Left renal pelvis (tissue), 4 donors: ENCODE measurements around the gene ZHX3. TPM values are rescaled to one million over a fixed set of nuclear protein-coding genes. Genes with fewer than 3 reads are reported as not detected.

Source experiments
- DNase-seq, 4 donors: peaks; one replicate each; pipeline ENCODE4 v3.0.0-alpha.2; 2013; ENCODE audit warnings: low read depth in 4 of 4, low spot score in 3 of 4
- polyA plus RNA-seq, 4 donors: library from polyadenylated mRNA; unstranded; fragments of 120-200 nt; gene quantifications; one replicate each; pipeline ENCODE4 v1.2.1, GENCODE V29; 2013; ENCODE audit not compliant: insufficient read length in 4 of 4

ZHX3 gene
- polyA plus RNA-seq, 4 donors = 14.1 to 24.8 (median 22.6) TPM

DNA sequence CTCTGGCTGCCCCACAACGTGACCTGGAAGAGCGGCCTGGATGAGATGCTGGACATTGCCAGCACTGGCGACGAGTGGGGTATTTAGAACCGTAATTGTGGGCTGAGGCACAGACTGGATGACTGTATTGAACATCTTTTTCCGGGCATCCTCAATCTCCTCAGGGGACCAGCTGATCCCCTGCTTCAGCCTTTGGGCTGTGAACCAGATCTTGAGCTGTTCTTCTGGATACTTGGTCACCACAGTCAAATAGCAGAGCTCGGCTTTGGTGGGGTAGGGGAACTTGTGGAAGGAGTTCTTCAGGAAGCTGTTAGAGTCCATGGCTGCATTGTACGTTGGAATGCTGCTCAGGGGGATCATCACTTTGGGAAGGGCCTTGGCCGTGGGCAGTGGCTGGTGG, 113.9 kb downstream of the ZHX3 start:
- DNase-seq = no peak

DNA sequence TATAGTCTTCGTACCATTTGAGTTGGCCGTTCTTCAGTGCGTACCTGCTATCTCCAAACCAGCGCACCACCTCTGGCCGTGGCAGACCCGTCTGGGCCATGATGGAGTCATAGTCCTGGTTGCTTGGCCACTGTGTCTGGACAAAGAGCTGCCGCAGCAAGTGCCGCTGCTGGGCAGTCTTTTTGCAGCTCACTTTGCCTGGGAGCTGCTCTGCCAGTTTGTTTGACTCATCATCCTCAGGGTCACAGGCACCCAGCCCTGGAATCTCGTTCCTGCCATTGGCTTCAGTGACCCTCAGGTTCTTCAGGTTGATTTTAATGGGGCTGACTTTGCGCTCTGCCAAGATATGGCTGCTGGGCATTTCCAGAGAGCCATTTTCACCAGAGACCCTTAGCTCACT, 115.1 kb downstream of the ZHX3 start:
- DNase-seq = no peak

DNA sequence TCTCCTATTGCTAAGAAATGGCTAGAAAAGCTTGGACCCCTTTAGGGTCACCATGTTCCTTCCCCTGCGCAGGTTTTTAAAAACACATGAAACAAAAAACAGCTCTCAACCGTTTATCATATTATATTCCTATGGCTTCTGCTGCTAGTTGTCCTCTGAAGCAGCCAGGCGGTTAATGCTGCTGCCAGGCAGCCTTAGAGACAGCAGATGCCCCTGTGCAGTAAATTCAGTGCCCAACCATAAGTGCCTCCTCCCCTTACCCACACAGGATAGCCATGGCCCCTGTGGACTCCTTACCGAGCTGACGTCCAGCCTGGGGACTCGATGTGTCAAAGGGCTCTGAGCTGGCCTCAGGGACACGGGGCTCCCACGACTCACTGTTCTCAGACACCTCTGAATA, 115.8 kb downstream of the ZHX3 start:
- no peak for DNase-seq

DNA sequence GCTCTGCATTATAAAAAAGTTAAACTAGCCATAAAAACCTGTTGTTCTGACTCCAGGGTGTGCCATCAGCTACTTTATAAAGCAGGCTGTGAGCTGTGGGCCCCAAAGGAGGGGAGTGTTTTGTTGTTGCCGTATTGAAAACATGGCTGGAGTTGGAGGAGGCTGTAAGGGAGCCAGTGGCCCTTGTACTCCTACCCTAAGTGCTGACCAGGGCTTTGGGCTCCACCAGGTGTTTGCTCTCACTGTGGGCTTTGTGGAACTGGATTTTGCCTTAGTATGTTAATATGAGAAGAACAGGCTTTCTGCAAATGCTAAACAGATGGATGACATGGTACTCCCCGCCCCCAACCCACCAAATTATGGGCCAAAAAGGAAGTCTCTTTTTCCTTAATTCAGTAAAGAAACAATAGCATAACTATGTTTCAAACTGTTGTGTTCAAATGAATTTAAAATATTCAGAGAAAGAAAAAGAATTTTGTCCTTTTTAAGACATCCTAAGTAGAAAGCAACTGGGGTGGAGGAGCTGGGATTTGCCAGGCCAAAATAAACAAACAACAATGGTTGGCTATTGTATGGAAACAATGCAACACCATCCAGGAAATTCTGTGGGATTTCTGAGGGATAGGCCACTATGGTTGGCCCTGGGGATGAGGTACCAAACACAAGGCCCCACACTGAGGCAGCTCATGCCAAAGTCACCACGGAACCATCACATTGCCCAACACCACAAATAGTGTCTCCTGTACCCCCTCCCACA, 116.9 kb downstream of the ZHX3 start:
- no peak for DNase-seq

DNA sequence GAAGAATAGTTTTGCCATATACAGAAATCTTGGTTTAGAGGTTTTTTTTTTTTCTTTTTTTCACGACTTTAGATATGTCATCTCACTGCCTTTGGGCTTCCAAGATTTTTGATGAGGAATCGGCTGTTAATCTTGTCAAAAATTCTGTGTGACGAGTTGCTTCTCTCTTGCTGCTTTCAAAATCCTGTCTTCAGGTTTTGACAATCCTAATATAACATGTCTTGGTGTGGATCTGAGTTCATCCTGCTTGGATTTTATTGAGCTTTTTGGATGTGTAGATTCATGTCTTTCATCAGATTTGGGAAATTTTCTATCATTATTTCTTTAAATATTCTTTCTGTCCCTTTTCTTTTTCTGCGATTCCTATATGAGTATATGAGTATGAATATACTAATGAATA, 119.1 kb downstream of the ZHX3 start:
- DNase-seq = no peak

DNA sequence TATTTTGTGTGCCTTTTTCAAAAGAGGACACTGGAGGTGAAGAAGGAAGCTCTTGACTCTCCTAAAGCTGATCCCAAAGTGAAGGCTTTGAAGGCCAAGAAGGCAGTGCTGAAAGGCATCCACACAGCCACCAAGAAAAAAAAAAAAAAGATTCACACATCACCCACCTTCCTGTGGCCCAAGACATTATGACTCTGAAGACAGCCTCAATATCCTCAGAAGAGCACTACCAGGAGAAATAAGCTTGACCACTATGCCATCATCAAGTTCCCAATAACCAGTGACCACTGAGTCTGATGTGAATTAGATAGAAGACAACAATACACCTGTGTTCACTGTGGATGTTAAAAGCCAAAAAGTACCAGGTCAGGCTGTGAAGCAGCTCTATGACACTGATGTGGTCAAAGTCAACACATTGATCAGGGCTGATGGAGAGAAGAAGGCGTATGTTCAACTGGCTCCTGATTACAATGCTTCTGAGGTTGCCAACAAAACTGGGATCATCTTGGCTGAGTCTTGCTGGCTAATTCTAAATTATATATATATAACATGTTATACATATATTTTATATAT, 120.8 kb downstream of the ZHX3 start:
- no peak for DNase-seq

DNA sequence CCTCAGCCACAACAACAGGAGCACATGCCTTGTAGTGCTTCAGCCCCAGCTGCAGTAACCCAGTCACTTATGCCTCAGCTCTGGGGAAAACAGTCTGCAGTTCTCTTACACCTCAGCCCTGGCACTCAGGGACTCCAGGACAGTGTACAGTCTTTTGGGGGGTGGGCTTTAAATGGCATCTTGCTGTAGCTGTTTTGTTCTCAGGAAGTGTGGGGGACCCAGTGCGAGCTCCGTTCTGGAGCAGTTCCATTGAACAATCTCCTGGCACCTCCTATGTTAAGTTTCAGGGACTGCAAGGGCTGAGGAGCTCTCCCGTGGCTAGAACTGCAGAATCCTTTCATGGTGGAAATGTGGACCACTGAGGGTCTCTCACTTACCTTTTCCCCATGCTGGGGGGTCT, 125.0 kb downstream of the ZHX3 start:
- DNase-seq = no peak

DNA sequence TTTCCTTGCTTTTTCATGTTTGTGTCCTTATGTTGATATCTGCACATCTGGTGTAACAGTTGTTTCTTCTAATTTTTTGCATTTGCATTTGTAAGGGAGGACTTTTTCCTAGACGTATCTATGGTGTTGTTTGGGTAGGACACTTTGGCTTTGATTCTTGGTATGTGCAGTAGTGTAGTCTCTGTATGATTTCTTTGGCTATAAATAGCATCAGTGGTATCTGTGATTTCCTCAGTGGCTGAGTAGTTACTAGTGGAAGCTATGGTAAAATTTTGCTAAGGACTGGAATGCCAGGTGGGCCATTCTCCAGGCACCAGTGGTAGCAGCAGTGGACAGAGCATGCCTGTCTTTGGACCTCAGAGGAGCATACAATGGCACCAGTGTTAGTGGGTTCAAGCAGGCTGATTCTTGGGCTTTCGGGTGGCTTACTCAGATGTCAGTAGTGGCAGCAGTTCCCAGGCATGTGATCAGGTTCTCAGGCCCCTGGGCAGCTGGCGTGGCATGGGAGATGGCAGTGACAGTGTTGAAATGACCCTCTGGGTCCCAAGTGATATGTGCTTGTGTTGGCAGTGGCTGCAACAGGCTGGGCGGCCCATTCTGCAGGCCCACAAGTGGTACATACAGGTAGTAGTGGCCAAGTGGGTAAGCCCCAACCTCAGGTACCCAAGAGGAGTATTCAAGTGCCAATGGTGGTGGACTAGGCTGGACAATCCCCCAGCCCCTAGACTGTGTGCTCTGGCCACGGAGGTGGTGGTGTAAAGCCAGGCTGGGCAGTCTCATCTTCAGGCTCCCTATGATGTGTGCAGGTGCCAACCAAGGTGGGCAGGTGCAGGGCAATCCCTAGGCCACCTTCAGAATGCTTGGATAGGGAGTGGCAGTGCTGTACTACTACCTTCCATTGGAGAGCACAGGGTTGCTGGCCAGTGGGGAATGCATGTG, 125.7 kb downstream of the ZHX3 start:
- no peak for DNase-seq

DNA sequence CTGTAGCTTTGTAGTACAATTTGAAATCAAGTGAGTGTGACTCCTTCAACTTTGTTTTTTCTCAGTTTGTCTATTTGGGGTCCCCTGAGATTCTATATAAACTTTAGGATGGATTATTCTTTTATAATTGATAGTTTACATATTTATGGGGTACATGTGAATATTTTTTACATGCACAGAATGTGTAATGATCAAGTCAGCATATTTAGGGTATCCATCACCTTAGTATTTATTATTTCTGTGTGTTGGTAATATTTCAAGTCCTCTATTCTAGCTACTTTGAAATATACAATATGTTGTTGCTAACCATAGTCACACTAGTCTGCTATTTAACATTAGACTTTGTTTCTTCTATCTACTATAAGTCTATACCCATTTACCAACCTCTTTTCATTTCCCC, 129.9 kb downstream of the ZHX3 start:
- DNase-seq = no peak

DNA sequence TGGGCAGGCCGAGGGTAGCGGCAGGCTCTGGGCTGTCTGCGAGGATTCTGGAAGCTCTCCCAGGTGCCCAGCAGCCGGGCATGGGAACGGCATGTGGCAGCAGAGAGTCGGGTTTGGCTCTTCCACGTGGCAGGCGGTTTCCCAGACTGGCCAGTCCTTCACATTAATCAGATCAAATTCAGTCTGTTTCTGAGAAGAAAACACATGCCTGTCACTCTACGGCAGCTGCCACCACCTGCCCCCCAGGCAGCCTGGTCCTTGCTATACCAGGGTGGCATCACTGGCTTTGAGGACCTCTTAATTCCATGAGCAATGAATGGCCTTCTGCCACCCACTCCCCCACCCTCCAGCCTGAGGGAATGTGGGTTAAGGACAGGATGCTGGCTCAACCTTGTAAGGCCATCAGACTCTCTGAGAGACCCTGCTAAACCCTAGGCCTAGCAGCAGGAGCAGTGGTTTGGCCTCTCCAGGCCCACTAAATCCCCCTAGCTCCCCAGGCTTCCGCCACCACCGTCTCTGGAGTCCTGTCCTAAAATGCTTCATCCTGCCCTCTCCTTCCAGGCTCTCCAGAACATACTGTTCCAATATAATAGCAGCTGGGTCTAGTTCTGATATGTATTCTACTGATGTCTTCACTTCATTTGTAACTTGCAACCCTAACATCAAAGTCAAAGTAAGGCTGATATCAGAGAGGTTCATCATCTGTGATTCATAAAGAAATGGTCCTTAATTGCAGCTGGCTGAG, 132.3 kb downstream of the ZHX3 start:
- DNase-seq = no peak

DNA sequence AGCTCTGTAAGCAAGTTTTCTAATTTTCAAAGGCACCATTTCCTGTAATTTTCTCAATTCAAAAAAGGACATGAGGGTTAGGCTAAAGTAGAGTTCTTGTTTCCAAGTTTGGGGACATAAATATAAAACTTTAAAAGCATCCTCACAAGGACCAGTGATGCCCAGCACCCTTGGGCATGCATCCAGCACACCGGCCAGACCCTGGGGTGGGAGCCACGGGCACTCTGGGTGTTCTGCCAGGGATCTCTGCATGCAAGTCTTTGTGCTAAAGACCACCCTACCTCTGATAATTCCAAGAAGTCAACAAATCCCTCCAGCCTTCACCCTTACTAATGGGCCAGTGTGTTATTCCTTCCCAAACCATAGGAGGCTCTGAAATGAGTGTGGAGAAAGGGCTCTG, 133.7 kb downstream of the ZHX3 start:
- DNase-seq = no peak

DNA sequence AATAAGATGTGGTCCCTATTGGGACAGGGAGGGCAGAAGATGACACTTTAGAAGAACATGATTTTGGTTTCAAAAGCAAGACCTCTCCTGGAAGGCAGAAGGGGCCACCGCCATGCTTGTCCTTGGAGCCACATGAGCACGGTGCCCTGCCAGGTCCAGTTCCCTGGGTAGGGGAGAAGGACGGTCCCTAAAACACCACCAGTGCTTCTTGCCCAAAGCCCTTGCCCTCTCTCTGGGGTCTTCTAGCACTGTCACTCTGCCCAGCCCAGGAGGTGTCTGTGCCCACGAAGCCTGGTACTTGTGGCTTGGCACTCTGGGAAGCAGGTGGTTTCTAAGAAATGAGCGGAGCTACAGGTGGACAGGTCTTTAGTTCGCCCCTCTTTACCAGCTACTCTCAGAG, 134.1 kb downstream of the ZHX3 start:
- DNase-seq = no peak

DNA sequence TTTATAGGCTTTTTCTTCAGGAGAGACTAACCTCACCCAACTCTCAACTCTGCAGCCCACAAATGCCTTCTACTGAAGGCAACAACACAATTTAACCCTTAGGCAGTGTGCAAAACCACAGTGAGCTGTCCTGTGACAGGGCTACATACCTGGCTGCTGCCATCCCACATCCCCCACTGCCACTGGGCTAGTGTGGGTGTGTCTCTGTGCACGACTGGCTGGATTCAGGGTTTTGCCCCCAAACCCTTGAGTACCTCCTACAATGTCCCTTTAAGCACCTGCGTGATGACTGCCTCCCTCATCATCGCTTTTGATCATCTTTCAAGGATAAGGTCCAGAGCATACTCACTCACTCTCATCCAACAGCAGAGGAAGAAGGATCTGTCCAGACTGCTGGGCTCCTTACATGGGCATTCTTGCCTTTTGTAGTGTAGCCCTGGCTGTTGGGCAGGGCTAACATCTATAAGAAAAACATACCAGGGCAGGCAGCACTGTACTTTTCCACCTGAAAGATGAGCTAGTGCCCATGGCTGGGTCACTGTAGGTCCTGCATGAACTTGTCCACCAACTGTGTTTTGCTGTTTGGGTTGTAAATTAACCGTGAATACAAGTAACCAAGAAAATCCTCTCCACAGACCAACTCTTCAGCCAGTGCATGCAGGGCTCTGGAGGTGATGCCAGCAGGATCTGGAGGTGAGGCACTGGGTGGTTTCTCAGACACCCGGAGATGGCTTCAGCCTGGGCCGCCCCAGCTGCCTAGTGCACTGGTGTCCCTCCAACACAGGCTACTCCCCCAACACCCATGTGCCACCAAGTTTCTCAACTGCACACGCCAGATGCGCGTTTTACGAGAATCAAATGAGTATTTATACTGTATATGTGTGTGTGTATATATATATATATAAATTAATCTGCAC, 135.0 kb downstream of the ZHX3 start:
- no peak for DNase-seq

DNA sequence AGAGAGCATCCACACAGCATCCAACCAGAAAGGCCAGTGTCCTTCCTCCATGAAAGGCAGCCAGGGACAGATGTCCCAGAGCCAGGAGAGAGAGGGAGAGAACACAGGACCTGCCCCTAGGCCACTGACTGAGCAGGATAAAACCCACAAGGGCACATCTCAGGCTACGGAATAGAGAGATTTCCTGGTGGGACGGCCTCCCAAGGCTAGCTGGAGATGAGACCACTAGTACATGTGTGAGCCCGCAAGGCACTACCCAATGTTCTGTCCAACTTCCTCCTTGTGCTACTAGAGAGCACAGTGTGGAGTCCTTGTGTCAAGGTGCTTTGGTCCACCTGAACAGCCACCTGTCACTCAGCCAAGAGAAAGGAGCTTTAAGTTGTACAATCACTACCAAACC, 136.0 kb downstream of the ZHX3 start:
- no peak for DNase-seq

DNA sequence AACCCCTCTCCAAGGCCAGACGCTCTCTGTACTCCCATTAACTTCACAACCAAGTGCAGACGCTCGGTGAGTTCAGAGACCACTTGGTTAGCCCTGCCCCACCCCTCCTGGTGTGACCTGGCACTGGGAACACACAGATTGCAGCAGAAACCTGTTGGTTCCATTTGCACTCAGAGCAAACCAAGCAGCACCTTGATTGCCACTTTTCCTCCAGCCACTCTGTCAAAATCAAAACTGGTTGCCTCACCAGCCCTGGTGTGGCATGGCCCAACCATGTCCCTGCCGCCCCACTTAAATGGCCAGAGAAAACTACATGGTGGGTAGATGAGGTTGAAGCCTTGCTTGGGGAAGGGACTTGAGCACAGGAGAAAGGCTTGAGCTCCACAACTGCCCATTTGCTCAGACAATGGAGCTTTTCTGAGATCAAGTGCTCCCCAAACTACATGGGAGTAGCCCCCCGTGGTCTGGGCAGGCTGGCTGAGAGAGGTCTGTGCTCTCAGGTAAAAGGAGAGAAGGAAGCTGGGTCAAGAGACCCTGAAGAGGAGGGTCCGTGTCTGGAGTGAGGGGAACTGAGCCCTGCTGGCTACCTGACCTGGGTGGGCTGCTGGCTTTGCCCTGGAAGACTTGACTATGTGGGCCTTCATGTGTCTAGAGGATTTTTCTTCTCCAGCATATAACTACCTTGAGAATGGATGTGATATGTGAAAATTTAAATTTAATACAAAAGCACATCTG, 136.8 kb downstream of the ZHX3 start:
- no peak for DNase-seq

DNA sequence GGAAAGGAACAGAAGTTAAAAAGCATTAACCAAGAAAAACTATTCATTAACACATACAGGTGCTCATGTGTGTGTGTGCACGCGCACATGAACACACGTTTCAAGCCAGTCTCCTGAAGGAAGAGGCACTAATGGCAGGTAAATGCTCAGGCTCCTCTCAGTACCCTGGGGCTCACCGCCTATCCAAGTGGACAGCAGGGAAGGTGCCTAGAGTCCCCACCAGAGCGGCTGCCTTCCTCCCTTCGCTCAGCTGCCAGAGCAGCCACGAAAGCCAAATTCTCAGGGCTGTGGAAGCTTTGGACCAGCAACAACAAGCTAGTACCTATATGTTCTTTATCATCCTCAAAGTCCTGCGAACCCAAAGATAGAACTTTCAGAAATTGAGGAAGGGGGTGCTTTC, 137.6 kb downstream of the ZHX3 start:
- no peak for DNase-seq

DNA sequence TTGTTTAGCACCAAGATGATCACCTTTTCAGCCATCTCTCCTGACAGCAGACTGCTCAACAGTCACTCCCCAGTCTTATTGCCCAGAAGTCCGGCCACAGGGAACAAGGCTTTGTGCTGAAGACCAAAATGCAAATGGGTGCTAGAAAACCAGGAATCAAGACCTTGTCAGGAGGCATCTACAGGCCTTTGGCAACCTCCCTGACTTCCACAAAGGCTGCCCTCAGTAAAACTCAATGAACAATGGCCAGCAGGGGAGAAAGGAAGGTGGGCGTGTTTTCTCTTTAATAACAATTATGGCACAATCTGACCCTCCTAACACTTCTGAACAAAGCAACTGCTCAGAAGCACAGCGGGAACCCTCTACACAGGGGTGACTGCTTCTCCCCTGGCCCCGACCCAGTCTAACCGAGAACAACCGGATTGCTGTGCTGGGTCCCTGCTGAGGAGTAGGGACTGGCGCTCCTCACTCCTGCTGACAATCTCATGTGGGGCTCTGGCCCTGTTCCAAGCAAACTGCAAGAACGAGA, 138.6 kb downstream of the ZHX3 start:
- DNase-seq = no peak

DNA sequence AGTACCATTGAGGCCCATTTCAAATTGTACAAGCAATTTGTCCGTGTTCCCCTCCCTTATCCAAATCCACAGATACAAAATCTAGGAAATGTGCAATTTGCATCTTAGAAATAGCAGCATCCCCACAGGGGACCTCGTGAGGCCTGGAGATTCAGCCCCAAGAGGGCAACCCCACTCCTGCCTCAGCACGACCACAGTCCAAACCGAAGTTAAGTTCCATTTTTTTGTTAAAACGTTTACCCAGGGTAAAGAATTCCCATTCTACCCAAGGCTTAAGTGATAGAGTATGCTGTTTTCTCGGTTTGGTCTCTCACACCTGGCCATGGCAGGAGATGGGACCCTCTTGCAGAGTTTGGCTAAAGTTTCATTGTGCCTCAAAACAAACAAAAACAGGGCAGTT, 139.0 kb downstream of the ZHX3 start:
- no peak for DNase-seq

DNA sequence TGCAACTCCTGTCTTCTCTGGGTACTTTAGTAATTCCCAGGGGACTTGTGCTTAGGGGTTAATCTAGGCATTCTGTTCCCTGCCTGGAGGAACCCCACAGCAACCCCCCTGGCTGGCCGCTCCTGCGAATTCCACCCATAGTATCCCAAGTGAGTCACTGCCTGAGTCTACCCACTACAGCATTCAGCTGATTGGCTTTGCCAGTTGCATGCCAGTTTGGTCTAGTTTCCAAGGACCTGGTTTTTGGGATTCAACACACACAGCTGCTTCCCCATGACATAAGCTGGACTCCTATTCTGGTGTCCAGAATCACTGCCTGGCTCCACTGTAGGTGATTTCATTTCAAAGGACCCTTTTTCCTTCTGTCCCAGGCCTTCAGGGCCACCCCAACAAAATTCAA, 139.9 kb downstream of the ZHX3 start:
- no peak for DNase-seq
